H9 (cell line): ENCODE data around the gene NUMBL. TPM values are rescaled to one million over a fixed set of nuclear protein-coding genes. Genes with fewer than 3 reads are reported as not detected.

Experiments used
- DNase-seq: peaks from one replicate; pipeline ENCODE4 v3.0.0-alpha.2; 2017
- H2AFZ ChIP-seq: one replicate; pipeline ENCODE4 v1.6.1; 2013; ENCODE audit warnings: mild to moderate bottlenecking, low read length, control low read depth, moderate library complexity
- H2AK5ac ChIP-seq: 2 replicates; pipeline ENCODE4 v1.6.1; 2013; ENCODE audit warnings: low read length, control low read depth, mixed read lengths; ENCODE audit not compliant: insufficient read length
- H2BK120ac ChIP-seq: one replicate; pipeline ENCODE4 v1.6.1; 2013; ENCODE audit warnings: low read depth, mild to moderate bottlenecking, low read length, control low read depth, inconsistent platforms; ENCODE audit not compliant: poor library complexity, severe bottlenecking
- H2BK12ac ChIP-seq: 2 replicates; pipeline ENCODE4 v1.6.1; 2013; ENCODE audit warnings: low read length, control low read depth, mixed read lengths, low read depth; ENCODE audit not compliant: insufficient read length
- H2BK15ac ChIP-seq: 2 replicates; pipeline ENCODE4 v1.6.1; 2013; ENCODE audit warnings: low read depth, low read length, control low read depth
- H2BK20ac ChIP-seq: one replicate; pipeline ENCODE4 v1.6.1; 2013; ENCODE audit warnings: low read depth, mild to moderate bottlenecking, low read length, control low read depth, inconsistent platforms; ENCODE audit not compliant: poor library complexity, severe bottlenecking
- H2BK5ac ChIP-seq: 2 replicates; pipeline ENCODE4 v1.6.1; 2013; ENCODE audit warnings: low read length, control low read depth, mixed read lengths; ENCODE audit not compliant: insufficient read length
- H3K14ac ChIP-seq: 2 replicates; pipeline ENCODE4 v1.6.1; 2013; ENCODE audit warnings: low read length, control low read depth; ENCODE audit not compliant: insufficient read depth
- H3K18ac ChIP-seq: 2 replicates; pipeline ENCODE4 v1.6.1; 2013; ENCODE audit warnings: low read depth, mild to moderate bottlenecking, mixed read lengths, low read length, control low read depth; ENCODE audit not compliant: insufficient read length
- H3K23ac ChIP-seq: 2 replicates; pipeline ENCODE4 v1.6.1; 2013; ENCODE audit warnings: low read length, control low read depth, mixed read lengths, low read depth; ENCODE audit not compliant: insufficient read length
- H3K23me2 ChIP-seq: 2 replicates; pipeline ENCODE4 v1.6.1; 2013; ENCODE audit warnings: low read depth, mild to moderate bottlenecking, mixed read lengths, low read length, control low read depth; ENCODE audit not compliant: insufficient read length, poor library complexity, severe bottlenecking
- H3K27ac ChIP-seq: 2 replicates; pipeline ENCODE4 v1.5.1; 2013; ENCODE audit warnings: low read length, control low read depth, mixed read lengths, low read depth; ENCODE audit not compliant: insufficient read length
- H3K27me3 ChIP-seq: 2 replicates; pipeline ENCODE4 v1.6.1; 2013; ENCODE audit warnings: low read length, control low read depth, inconsistent platforms; ENCODE audit not compliant: insufficient read depth
- H3K4ac ChIP-seq: 2 replicates; pipeline ENCODE4 v1.6.1; 2013; ENCODE audit warnings: low read depth, mild to moderate bottlenecking, control low read depth, inconsistent platforms, low read length, moderate library complexity
- H3K4me1 ChIP-seq: 2 replicates; pipeline ENCODE4 v1.6.1; 2013; ENCODE audit warnings: low read length, control low read depth, inconsistent platforms; ENCODE audit not compliant: insufficient read depth
- H3K4me2 ChIP-seq: 2 replicates; pipeline ENCODE4 v1.6.1; 2013; ENCODE audit warnings: low read length, control low read depth, mixed read lengths; ENCODE audit not compliant: insufficient read length, insufficient read depth
- H3K56ac ChIP-seq: 2 replicates; pipeline ENCODE4 v1.6.1; 2013; ENCODE audit warnings: low read depth, mild to moderate bottlenecking, mixed read lengths, low read length, control low read depth; ENCODE audit not compliant: insufficient read length
- H3K79me1 ChIP-seq: 2 replicates; pipeline ENCODE4 v1.6.1; 2013; ENCODE audit warnings: low read depth, mild to moderate bottlenecking, moderate library complexity, low read length, control low read depth, inconsistent platforms; ENCODE audit not compliant: insufficient read depth, poor library complexity, severe bottlenecking
- H3K79me2 ChIP-seq: 2 replicates; pipeline ENCODE4 v1.6.1; 2013; ENCODE audit warnings: low read length, control low read depth, inconsistent platforms; ENCODE audit not compliant: insufficient read depth
- H3K9ac ChIP-seq: 2 replicates; pipeline ENCODE4 v1.6.1; 2013; ENCODE audit warnings: low read length, control low read depth, mixed read lengths; ENCODE audit not compliant: insufficient read length; ENCODE audit errors: extremely low read depth
- H3K9me3 ChIP-seq: one replicate; pipeline ENCODE4 v1.6.1; 2013; ENCODE audit warnings: low read depth, low read length, inconsistent platforms; ENCODE audit not compliant: control insufficient read depth
- H3T11ph ChIP-seq: one replicate; pipeline ENCODE4 v1.6.1; 2013; ENCODE audit warnings: mild to moderate bottlenecking, low read length, control low read depth, inconsistent platforms
- H4K20me1 ChIP-seq: one replicate; pipeline ENCODE4 v1.6.1; 2013; ENCODE audit not compliant: control insufficient read depth, insufficient read length, insufficient read depth
- H4K5ac ChIP-seq: 2 replicates; pipeline ENCODE4 v1.6.1; 2013; ENCODE audit warnings: low read depth, mild to moderate bottlenecking, mixed read lengths, low read length, control low read depth; ENCODE audit not compliant: insufficient read length
- H4K8ac ChIP-seq: replicated peaks from 2 replicates; pipeline ENCODE4 v1.6.1; 2013; ENCODE audit warnings: low read length, control low read depth, mixed read lengths, low read depth; ENCODE audit not compliant: insufficient read length
- H4K91ac ChIP-seq: 2 replicates; pipeline ENCODE4 v1.6.1; 2013; ENCODE audit warnings: low read depth, mild to moderate bottlenecking, moderate library complexity, mixed read lengths, low read length, control low read depth; ENCODE audit not compliant: insufficient read length
- H3K27ac Mint-ChIP-seq, 3 experiments: 2 replicates in 2 of 3; 3 replicates in 1 of 3; pipeline ENCODE4 v1.8.0; 2020 to 2021; ENCODE audit warnings: mixed read lengths in 3 of 3, mild to moderate bottlenecking in 1 of 3, moderate library complexity in 1 of 3
- H3K27me3 Mint-ChIP-seq: 2 replicates; pipeline ENCODE4 v1.8.0; 2021; ENCODE audit warnings: low read depth, mild to moderate bottlenecking, moderate library complexity, mixed read lengths
- H3K36me3 Mint-ChIP-seq, 3 experiments: 2 replicates in 2 of 3; 3 replicates in 1 of 3; pipeline ENCODE4 v1.8.0; 2020 to 2021; ENCODE audit warnings: low read depth in 3 of 3, mixed read lengths in 3 of 3; ENCODE audit not compliant: insufficient read depth in 1 of 3
- H3K4me1 Mint-ChIP-seq, 2 experiments: 2 replicates each; pipeline ENCODE4 v1.8.0; 2020; ENCODE audit warnings: mixed read lengths in 2 of 2
- H3K4me3 Mint-ChIP-seq, 2 experiments: 2 replicates in 1 of 2; 3 replicates in 1 of 2; pipeline ENCODE4 v1.8.0; 2020 to 2021; ENCODE audit warnings: mild to moderate bottlenecking in 2 of 2, mixed read lengths in 2 of 2, moderate library complexity in 1 of 2
- H3K9me3 Mint-ChIP-seq, 2 experiments: 2 replicates in 1 of 2; 3 replicates in 1 of 2; pipeline ENCODE4 v1.8.0; 2020; ENCODE audit warnings: mild to moderate bottlenecking in 2 of 2, mixed read lengths in 2 of 2, moderate library complexity in 1 of 2
- WGBS: extraction: QIAGEN DNeasy Blood & Tissue Kit; methylation state at CpG from one replicate; pipeline ENCODE4 v1.1.7; 2013; ENCODE audit warnings: missing lambda C conversion rate, low lambda C conversion rate, mixed read lengths; ENCODE audit not compliant: insufficient read length; ENCODE audit errors: extremely low coverage; 5-methylcytosine and 5-hydroxymethylcytosine counted together
- total RNA-seq: library from RNA; stranded (reverse); gene quantifications from 2 replicates; pipeline ENCODE4 v1.2.1, GENCODE V29; 2021
- TF ChIP-seq, protein P1 (sequence below): fragments of 200-600 bp; sonication (generic); conservative IDR thresholded peaks from 3 replicates; pipeline ENCODE4 v1.8.0; 2021; ENCODE audit warnings: antibody characterized with exemption, mild to moderate bottlenecking

The NUMBL gene
- total RNA-seq, 1 experiment from 2014 or later = 34.5 TPM

DNA sequence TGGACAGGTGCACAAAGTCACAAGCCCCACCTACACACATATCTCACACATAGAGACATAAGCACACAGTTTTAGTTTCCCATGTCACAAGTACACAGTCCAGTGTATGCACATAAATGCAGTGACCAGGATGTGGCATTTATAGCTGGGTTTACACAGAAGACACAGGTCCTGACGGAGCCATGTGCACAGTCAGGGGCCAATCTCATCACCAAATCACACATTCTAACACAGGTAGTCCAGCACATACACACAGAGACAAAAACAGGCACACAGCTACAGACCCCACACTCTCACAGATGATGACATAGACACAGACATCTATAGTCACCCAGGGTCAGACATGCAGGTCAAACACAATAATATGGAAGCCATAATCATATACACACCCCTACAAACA is 2.1 kb downstream of the NUMBL start:
- peaks cover 17 to 35% (median 29%) of the 10 kb centered on the region in 3 experiments for H3K36me3 Mint-ChIP-seq
- Histone ChIP-seq H3T11ph (no peak overlapping the region), H4K8ac (no peak overlapping the region), H3K79me1 (no peaks in the 10 kb centered on the region), H3K23me2 (peaks cover 15% of the 10 kb centered on the region), H3K4me2 (no peak overlapping the region), H3K27me3 (no peaks in the 10 kb centered on the region), H4K20me1 (peaks cover 9% of the 10 kb centered on the region), H2BK12ac (no peak overlapping the region), H3K4ac (no peak overlapping the region), H3K9me3 (no peaks in the 10 kb centered on the region), H3K4me1 (no peaks in the 10 kb centered on the region), H3K18ac (no peak overlapping the region), H2BK5ac (no peak overlapping the region), H3K27ac (no peak overlapping the region), H3K9ac (no peak overlapping the region), H2BK15ac (no peak overlapping the region), H4K91ac (no peak overlapping the region), H4K5ac (no peak overlapping the region), H2BK20ac (no peak overlapping the region), H3K14ac (no peak overlapping the region), H3K79me2 (no peaks in the 10 kb centered on the region), H2AK5ac (no peak overlapping the region), H2BK120ac (no peak overlapping the region), H3K23ac (no peak overlapping the region), H2AFZ (no peak overlapping the region), H3K56ac (no peak overlapping the region)
- no CpG with 5 or more reads among the region's 1 CpG for WGBS
- peaks cover 7 to 9% of the 10 kb centered on the region in 2 experiments for H3K4me1 Mint-ChIP-seq
- no peaks in the 10 kb centered on the region for H3K9me3 Mint-ChIP-seq
- TF ChIP-seq, protein P1, sequence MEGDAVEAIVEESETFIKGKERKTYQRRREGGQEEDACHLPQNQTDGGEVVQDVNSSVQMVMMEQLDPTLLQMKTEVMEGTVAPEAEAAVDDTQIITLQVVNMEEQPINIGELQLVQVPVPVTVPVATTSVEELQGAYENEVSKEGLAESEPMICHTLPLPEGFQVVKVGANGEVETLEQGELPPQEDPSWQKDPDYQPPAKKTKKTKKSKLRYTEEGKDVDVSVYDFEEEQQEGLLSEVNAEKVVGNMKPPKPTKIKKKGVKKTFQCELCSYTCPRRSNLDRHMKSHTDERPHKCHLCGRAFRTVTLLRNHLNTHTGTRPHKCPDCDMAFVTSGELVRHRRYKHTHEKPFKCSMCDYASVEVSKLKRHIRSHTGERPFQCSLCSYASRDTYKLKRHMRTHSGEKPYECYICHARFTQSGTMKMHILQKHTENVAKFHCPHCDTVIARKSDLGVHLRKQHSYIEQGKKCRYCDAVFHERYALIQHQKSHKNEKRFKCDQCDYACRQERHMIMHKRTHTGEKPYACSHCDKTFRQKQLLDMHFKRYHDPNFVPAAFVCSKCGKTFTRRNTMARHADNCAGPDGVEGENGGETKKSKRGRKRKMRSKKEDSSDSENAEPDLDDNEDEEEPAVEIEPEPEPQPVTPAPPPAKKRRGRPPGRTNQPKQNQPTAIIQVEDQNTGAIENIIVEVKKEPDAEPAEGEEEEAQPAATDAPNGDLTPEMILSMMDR = no peak
- H3K27me3 Mint-ChIP-seq = no peaks in the 10 kb centered on the region; the same call in 1 of the 2 replicates
- no peak overlapping the region for H3K4me3 Mint-ChIP-seq
- H3K27ac Mint-ChIP-seq = no peak overlapping the region
- no peak for DNase-seq
